ENCODE results near the gene HEXD.

DNA sequence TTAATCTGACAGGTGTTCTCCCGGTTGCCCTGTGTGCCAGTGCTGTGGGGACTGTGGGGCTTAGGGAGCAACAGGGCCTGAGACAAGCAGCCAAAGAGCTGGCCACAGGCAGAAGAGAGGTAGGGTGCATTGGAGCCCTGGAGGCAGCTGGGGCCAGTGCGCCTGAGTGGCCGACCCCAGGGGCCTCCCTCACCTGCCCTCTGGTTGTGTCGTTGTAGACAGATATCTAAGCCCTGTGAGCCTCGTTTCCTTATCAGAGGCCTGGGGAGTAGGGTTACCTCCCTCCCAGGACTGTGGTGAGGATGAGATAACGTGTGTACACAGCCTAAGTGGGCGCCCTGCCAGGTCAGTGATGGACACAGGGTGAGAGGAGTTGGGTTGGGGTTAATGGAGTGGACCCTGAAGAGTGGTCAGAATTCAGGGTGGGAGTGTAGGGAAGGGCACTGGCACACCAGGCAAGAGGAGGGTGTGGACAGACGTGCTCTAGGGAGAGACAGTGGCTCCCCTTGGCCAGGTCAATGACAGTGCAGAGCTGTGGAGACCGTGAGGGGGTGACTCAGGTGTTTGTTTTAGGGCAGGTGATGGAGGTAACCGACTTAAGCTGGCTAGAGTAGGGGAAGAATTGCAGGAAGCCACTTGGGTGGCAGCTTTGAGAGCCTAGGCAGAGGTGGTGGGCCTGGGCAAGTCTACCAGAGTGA, 43.8 kb downstream of the HEXD start:
- TF ChIP-seq POLR2A (IDR thresholded peaks at IDR 0.05): no peak
- TF ChIP-seq CTCF (IDR thresholded peaks at IDR 0.05): no peak

Data from esophagus squamous epithelium (tissue), 4 donors.